Measurements from ENCODE around the gene DLAT.

The DLAT gene

DNA sequence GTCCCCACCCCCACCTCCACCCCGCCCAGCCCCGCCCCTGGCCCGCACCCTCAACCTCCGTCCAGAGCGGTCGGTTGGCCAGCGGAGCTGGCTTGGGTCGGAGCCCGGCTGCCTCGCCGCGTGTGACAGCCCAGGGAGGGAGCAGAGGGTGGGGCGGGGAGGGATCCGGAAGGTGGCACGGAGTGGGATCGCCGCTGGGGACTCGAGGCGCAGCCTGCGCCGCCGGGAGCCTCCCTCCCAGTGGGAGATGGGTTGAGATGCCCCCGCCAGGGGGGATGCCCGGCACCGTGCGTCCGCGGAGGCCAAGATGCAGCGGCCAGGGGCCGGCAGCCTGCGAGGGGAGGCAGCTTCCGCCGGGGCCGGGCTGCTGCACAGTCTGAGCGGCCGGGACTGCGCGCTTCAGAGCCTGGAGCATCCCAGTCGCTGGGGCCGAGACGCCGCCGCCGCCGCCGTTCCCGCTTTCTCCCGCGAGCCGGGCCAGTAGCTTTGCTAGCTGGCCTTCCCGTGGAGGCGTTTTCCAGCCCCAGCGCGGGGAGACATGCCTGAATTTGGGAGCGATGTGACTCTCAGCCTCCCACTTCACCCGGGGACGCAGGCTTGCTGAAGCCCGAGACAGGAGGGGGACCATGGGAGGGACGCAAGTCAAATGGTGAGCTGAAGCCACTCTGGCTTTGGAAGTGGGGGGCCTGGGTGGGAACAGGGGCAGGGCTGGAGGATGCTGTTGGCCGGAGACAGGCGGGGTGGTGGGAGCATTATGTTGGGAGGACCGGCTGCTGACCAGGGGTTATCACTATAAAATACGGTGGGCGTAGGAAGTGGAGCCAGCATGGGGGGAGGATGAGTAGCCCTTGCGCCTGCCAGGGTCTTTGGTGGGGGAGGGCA, 47.8 kb upstream of the DLAT start (continued):
- no peak for TF ChIP-seq OVOL3 (tag by site-specific recombination; IDR thresholded peaks at IDR 0.05)
- no peak for TF ChIP-seq ZNF560 (tag by site-specific recombination; IDR thresholded peaks at IDR 0.05; ENCODE audit: borderline replicate concordance)
- TF ChIP-seq ZNF274 (IDR thresholded peaks at IDR 0.05; ENCODE audit: low read length), result no peak
- TF ChIP-seq ZNF274 (tag by site-specific recombination; IDR thresholded peaks at IDR 0.05; ENCODE audit: borderline replicate concordance), result no peak
- TF ChIP-seq, protein P1, sequence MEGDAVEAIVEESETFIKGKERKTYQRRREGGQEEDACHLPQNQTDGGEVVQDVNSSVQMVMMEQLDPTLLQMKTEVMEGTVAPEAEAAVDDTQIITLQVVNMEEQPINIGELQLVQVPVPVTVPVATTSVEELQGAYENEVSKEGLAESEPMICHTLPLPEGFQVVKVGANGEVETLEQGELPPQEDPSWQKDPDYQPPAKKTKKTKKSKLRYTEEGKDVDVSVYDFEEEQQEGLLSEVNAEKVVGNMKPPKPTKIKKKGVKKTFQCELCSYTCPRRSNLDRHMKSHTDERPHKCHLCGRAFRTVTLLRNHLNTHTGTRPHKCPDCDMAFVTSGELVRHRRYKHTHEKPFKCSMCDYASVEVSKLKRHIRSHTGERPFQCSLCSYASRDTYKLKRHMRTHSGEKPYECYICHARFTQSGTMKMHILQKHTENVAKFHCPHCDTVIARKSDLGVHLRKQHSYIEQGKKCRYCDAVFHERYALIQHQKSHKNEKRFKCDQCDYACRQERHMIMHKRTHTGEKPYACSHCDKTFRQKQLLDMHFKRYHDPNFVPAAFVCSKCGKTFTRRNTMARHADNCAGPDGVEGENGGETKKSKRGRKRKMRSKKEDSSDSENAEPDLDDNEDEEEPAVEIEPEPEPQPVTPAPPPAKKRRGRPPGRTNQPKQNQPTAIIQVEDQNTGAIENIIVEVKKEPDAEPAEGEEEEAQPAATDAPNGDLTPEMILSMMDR (tag by site-specific recombination; IDR thresholded peaks at IDR 0.05), result peak; percentile 16; the same call in 1 of the 2 replicates
- no peak for TF ChIP-seq ZNF121 (tag by site-specific recombination; IDR thresholded peaks at IDR 0.05)
- no peak for TF ChIP-seq ZNF785 (tag by site-specific recombination; IDR thresholded peaks at IDR 0.05)
- TF ChIP-seq ZNF473 (tag by site-specific recombination; IDR thresholded peaks at IDR 0.05), result no peak
- TF ChIP-seq ZNF140 (tag by site-specific recombination; IDR thresholded peaks at IDR 0.05), result no peak
- no peak for TF ChIP-seq ZNF157 (tag by site-specific recombination; IDR thresholded peaks at IDR 0.05)
- TF ChIP-seq IKZF3 (tag by site-specific recombination; IDR thresholded peaks at IDR 0.05), result no peak
- TF ChIP-seq GLIS1 (tag by site-specific recombination; IDR thresholded peaks at IDR 0.05), result peak; percentile 90
- TF ChIP-seq, protein P2, sequence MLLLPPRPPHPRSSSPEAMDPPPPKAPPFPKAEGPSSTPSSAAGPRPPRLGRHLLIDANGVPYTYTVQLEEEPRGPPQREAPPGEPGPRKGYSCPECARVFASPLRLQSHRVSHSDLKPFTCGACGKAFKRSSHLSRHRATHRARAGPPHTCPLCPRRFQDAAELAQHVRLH (tag by site-specific recombination; IDR thresholded peaks at IDR 0.05), result no peak
- TF ChIP-seq ZNF623 (tag by site-specific recombination; IDR thresholded peaks at IDR 0.05), result no peak
- no peak for TF ChIP-seq ZNF169 (tag by site-specific recombination; IDR thresholded peaks at IDR 0.05)
- TF ChIP-seq, protein P3, sequence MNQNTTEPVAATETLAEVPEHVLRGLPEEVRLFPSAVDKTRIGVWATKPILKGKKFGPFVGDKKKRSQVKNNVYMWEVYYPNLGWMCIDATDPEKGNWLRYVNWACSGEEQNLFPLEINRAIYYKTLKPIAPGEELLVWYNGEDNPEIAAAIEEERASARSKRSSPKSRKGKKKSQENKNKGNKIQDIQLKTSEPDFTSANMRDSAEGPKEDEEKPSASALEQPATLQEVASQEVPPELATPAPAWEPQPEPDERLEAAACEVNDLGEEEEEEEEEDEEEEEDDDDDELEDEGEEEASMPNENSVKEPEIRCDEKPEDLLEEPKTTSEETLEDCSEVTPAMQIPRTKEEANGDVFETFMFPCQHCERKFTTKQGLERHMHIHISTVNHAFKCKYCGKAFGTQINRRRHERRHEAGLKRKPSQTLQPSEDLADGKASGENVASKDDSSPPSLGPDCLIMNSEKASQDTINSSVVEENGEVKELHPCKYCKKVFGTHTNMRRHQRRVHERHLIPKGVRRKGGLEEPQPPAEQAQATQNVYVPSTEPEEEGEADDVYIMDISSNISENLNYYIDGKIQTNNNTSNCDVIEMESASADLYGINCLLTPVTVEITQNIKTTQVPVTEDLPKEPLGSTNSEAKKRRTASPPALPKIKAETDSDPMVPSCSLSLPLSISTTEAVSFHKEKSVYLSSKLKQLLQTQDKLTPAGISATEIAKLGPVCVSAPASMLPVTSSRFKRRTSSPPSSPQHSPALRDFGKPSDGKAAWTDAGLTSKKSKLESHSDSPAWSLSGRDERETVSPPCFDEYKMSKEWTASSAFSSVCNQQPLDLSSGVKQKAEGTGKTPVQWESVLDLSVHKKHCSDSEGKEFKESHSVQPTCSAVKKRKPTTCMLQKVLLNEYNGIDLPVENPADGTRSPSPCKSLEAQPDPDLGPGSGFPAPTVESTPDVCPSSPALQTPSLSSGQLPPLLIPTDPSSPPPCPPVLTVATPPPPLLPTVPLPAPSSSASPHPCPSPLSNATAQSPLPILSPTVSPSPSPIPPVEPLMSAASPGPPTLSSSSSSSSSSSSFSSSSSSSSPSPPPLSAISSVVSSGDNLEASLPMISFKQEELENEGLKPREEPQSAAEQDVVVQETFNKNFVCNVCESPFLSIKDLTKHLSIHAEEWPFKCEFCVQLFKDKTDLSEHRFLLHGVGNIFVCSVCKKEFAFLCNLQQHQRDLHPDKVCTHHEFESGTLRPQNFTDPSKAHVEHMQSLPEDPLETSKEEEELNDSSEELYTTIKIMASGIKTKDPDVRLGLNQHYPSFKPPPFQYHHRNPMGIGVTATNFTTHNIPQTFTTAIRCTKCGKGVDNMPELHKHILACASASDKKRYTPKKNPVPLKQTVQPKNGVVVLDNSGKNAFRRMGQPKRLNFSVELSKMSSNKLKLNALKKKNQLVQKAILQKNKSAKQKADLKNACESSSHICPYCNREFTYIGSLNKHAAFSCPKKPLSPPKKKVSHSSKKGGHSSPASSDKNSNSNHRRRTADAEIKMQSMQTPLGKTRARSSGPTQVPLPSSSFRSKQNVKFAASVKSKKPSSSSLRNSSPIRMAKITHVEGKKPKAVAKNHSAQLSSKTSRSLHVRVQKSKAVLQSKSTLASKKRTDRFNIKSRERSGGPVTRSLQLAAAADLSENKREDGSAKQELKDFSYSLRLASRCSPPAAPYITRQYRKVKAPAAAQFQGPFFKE (tag by site-specific recombination; IDR thresholded peaks at IDR 0.05; ENCODE audit: borderline replicate concordance), result no peak
- no peak for TF ChIP-seq ZNF148 (tag by site-specific recombination; IDR thresholded peaks at IDR 0.05; ENCODE audit: borderline replicate concordance)
- TF ChIP-seq FEZF1 (tag by site-specific recombination; IDR thresholded peaks at IDR 0.05), result no peak
- no peak for TF ChIP-seq ZNF266 (tag by site-specific recombination; IDR thresholded peaks at IDR 0.05; ENCODE audit: low read depth)
- no peak for TF ChIP-seq ZNF768 (tag by site-specific recombination; IDR thresholded peaks at IDR 0.05)
- TF ChIP-seq ZNF394 (tag by site-specific recombination; IDR thresholded peaks at IDR 0.05; ENCODE audit: borderline replicate concordance), result no peak
- TF ChIP-seq, protein P4, sequence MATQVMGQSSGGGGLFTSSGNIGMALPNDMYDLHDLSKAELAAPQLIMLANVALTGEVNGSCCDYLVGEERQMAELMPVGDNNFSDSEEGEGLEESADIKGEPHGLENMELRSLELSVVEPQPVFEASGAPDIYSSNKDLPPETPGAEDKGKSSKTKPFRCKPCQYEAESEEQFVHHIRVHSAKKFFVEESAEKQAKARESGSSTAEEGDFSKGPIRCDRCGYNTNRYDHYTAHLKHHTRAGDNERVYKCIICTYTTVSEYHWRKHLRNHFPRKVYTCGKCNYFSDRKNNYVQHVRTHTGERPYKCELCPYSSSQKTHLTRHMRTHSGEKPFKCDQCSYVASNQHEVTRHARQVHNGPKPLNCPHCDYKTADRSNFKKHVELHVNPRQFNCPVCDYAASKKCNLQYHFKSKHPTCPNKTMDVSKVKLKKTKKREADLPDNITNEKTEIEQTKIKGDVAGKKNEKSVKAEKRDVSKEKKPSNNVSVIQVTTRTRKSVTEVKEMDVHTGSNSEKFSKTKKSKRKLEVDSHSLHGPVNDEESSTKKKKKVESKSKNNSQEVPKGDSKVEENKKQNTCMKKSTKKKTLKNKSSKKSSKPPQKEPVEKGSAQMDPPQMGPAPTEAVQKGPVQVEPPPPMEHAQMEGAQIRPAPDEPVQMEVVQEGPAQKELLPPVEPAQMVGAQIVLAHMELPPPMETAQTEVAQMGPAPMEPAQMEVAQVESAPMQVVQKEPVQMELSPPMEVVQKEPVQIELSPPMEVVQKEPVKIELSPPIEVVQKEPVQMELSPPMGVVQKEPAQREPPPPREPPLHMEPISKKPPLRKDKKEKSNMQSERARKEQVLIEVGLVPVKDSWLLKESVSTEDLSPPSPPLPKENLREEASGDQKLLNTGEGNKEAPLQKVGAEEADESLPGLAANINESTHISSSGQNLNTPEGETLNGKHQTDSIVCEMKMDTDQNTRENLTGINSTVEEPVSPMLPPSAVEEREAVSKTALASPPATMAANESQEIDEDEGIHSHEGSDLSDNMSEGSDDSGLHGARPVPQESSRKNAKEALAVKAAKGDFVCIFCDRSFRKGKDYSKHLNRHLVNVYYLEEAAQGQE (tag by site-specific recombination; IDR thresholded peaks at IDR 0.05), result no peak
- no peak for TF ChIP-seq ATF2 (tag by site-specific recombination; IDR thresholded peaks at IDR 0.05; ENCODE audit: low read depth)

Measured in HEK293 (cell line).